Measurements from ENCODE around the gene ADAT2.

Gene ADAT2

DNA sequence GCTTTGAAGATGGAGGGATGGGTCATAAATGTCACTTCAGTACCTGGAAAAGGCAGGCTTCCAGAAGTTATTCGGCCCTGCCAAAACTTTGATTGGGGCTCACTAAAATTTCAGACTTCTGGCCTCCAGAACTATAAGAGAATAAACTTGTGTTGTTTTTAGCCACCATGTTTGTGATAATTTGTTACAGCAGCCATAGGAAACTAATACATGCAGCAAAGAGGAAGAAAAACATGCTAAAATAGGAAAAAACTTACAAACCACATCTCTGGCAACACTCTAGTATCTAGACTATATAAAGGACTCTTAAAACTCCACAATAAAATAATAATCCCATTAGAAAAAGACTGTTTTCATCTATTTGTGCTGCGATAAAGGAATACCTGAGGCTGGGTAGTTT lies 9.5 kb downstream of the ADAT2 start:
- DNase-seq, result no peak

DNA sequence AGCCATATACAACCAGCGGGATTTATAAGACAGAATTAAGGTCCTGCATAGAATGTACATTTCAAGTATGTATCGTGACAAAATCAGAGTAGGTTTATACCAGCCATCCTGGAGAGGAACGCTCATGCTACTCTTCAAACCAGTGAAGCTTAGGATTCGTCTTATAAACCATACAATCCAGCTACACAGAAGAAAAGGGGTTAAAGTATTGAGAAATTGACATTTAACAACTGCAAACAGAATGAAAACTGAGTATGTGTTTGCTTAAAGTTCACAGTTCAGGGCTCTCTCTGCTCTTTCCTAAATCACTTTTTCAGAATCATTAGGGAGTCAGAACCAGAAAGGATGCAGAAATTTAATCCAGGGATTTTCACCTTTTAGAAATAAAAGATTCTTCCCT lies 17.9 kb downstream of the ADAT2 start:
- DNase-seq, result no peak

DNA sequence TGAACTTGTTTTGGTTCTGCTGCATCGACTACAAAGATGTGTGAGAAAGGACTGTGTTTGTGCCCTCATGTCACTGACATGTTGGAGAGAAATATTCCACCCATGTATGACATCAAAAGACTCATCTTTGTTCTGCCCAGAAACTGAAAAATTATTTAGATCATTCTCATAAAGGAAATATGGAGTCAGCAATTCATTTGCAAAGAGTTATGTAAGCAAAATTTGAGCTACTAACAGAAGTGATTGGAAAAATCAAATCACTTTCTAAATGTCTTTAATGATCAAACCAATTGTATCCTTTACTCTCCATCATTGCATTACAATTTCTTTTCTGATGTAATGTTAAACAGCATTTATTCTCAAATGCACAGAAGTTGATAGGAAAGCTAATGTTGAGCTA lies 19.3 kb downstream of the ADAT2 start:
- no peak for DNase-seq

DNA sequence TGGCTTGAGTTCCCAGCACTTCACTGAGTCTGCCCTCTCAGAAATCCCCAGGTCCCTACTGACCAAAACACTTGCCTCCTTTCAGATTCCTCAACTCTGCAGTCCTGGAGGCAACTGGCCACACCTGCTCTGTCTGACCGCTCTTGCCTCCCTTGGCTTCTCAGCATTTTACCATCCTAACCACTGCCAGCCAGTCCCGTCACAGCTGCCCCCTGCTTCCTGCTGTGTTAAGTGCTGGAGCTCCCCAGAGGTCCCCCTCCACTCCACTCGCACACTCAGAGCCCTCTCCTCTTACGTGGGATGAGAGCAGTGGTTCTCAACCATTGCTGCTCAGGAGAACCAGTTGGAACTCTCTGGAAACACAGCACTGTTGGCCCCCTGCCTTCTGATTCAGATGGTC lies 20.5 kb downstream of the ADAT2 start:
- no peak for DNase-seq

DNA sequence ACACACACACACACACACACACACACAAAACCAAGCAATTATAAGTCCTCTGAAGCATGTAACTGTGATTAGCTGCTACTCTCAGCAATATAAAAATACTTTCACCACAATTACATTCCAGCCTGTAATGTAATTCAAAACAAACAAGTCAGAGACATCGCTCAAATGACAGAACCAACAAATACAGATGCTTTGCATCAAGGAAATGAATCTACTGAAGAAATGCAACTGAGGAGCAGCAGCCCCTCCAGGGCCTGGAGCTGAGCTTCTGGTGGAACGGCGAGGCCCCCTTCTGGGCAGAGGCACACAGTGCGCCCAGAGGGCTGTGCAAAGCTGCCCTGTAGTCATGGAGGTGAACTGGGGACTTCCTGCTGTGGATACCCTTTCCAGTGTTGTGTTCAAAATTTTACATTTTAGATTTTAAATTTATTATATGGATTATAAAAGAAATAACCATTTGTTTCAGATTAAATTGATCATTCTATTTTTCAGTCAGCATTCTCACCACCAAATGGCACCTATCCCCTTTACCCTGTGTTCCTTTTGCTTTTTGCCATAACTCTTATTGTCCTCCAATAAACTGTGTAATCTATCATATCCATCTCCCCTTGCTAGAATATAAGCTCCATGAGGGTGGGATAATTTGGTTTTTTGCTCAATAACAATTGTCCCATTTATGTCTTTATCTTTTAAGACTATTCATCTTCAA lies 23.2 kb downstream of the ADAT2 start:
- peak; percentile 70 for DNase-seq

DNA sequence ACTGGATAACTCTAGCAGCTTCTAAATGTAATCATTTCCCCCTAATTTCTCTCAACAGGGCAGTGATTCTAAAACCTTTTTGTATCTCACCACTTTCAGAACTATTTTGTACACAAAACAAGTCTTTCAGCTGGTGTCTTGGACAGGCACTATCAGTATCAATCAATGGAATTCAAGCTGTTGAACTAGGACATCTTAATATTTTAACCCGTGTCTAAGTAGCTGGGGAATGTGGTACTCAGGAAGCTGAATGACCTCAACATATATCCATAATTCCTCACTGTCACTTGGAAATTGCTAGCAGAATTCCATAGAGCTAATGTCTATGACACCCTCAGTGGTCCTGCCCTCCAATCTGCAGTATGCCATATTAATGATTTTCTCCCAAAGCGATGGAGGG lies 24.5 kb downstream of the ADAT2 start:
- no peak for DNase-seq

DNA sequence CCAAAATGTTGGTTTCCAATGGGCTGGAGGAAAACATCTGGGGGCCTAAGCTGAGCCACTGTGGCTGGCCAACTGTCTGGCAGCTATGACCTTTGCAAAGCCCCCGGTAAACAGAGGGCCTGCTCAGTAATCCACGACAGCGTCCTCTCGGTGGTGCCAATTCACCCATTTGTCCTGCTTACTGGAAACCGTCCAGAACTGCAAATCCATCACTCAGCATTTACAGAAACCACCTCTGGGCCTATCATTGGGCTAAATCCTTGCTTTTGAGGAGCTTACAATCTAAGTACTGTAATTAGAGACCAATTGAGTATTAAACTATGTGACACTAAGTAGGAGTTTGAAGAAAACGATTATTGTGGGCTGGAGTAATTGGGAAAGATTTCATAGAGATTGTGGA lies 31.0 kb downstream of the ADAT2 start:
- DNase-seq, result no peak

DNA sequence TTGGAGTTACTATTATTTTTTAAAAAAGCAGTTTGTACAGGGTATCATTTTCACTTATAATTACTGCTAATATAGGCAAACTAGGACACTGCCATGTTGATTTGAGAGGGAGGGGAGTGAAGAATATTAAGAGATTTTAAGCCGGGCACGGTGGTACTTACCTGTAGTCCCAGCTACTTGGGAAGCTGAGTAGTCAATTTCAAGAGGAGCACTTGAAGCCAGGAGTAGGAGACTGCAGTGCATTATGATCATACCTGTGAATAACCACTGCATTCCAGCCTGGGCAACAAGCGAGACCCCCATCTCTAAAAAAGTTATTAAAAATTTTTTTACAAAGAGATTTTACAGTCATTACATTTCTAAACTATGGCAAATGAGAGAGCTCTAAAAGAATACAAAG lies 35.7 kb downstream of the ADAT2 start:
- DNase-seq, result no peak

DNA sequence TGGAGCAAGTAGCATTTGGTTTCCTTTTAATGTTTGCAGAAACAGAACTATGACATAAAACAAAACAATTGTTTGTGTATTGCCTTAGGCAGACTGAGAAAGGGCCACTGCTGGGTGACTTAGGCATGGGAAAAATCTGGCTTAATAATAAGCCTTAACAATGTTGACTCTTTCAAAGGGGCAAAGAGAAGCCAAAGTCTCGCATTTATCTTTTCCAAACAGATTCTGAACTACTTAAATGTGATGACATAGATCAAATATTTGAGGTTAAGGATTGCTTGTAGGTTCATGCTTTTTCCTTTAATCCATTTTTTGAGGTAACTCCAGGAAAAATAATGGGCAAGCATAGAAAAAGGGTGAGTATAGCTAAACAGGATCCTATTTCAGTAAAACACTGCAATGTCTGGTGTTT lies 39.6 kb downstream of the ADAT2 start:
- DNase-seq, result no peak

DNA sequence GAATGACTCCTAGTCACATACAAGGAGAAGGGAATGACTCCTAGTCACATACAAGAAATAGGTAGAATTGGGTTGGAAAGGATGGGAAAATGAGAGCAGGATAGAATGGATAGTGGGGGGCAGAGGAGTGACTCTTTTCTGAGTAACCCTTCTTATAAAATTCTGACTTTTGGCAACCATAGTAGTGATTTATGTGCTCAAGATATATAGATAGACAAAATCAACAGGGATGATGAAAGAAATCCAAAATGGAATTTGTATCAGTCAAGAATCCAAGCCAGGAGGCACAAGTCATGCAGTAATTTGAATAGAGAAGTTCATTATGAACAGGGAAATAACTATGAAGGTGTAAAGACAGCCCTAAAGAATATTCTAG lies 41.7 kb downstream of the ADAT2 start:
- DNase-seq, result no peak

DNA sequence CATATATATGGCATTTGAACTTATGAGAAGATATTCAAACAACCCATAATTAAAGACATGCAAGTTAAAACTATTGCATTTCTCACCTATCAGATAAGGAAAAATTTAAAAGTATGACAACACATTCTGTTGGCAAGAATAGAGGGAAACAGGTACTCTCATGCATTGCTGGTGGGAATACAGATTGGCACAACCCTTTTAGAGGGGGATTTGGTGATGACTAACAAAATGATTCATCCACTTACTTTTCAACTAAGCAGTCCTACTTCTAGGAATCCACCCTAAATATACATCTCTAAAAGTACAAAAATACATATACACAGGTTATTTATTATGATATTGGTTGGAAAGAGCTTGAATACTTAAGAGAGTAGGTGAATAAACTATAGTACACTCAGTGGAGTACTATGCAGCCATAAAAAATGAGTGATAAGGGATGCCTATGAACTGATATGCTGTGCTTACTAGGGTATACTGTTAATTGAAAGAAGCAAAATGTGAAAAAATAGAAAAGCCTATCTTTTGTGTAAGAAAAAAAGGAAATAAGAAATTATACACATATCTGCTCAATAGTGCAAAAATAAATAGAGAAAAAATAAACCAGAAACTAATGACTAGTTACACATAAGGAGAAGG lies 42.2 kb downstream of the ADAT2 start:
- no peak for DNase-seq

DNA sequence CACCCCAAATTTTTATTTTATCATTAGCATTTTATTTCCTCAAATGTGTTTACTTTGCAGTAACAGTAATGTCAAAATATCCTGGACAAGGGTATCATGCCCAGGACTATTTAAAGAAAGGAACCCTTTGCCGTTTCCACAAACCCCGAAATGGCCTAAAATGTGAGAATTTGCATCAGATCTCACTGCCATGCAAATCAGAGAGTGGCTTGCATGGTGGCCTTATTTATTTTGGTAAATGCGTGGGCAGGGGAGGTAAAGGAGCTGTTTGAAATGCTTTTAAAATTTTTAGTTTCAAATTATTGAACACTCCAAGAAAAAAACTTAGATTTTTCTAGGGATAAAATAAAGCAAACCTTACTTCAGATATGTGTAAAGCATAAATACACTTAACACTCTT lies 43.8 kb downstream of the ADAT2 start:
- DNase-seq, result no peak

DNA sequence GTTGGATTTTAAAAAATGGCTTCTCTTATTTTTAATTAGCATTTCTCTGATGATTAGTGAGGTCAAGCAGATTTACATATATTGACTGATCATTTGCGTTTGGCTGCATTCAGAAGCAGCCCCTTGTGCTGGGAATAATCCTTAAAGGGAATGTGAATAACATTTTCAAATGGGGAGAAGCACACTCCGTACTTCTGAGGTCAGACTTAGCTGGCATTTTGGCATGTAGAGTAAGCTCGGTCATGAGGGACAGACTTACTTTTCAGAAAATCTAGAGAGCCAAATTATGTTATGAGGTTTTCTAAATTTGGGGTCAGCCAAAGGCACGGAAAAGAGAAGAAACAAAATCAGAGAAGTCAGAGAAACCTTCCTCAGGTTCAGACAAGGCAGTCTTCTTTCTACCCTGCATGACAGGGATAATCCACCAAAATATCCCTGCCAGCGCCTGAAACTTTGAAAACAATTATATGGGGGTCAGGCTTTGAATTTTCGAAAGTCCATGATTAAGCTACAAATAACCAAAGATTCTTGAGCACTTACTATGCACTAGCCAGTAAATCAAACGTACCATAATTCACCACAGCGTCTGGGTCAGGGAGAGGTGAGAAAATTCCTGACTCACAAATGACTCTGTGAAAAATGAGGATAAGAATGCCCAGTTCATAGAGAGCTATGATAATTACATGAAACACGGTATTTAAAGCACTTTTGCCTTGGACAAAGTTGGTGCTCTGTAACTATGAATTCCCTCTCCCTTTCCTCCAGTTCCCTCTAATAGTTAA lies 44.9 kb downstream of the ADAT2 start:
- DNase-seq, result no peak

DNA sequence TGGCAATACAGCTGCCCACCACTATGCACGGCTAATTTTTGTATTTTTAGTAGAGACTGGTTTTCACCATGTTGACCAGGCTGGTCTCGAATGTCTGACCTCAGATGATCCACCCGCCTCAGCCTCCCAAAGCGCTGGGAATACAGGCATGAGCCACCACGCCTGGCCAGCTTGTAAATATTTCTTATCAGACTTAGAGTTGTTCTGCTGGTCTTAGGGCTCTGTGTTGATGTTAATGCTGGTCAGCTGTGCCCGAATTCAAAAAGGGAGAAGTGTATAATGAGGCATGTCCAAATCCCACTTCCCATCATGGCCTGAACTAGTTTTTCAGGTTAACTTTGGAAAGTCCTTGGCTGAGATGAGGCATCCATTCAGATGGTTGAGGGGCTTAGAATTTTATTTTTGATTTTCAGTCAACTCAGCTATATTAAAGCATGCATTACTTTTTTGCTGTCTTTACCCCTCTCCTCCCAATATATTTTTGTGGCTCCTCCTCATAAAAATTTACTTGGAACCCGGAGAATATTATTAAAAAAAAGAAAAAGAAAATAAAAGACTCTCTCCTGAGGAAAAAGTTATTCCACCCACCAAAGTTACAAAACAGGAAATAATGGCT lies 47.7 kb downstream of the ADAT2 start:
- DNase-seq, result no peak

DNA sequence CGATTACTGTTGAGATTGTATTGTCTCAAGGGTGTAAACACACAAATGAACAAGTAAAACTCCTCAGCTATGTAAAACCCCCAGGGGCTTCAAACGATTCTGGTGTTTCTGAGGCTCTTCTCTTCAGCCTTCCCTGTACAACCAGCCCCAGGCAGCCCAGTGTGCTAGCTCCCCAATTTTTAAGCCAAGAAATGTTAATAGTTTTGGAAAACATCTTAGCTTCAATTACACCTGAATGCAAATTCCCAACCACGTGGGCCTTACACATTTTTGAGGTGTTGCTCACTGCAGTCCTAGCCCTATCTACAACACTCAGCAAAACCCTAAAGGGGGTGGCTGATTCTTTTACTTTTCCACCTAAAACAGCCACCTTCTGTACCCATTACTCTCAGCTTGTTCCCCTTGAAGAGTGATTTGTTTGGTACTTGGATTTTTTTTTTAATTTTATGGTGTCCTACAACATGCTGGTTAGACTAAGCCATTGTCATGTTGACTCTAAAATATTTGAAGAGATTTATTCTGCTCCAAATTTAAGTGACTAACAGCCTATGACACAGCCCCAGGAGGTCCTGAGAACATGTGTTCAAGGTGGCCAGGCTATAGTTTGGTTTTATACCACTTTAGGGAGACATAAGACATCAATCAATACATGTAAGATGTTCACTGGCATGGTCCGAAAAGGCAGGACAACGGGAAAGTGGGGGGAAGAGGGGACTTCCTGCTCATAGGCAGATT lies 48.7 kb downstream of the ADAT2 start:
- DNase-seq, result no peak

DNA sequence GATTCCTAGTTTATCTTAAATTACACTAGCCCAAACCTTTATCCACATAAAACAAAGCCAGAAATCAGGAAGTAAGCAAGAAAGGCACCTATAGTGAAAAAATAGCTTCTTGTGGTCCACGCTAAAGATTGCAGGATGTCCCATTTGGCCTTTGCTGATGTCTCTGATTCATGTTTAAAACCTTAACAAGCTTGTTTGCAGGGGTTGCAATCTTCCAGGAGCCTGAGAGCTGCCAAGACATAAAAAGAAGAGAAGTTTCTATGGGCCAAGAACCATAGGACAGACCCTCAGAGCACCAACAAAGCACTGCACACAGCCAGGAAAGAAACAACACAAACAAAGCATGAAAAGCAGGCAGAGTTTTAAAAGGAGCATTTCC lies 49.4 kb downstream of the ADAT2 start:
- DNase-seq, result no peak

DNA sequence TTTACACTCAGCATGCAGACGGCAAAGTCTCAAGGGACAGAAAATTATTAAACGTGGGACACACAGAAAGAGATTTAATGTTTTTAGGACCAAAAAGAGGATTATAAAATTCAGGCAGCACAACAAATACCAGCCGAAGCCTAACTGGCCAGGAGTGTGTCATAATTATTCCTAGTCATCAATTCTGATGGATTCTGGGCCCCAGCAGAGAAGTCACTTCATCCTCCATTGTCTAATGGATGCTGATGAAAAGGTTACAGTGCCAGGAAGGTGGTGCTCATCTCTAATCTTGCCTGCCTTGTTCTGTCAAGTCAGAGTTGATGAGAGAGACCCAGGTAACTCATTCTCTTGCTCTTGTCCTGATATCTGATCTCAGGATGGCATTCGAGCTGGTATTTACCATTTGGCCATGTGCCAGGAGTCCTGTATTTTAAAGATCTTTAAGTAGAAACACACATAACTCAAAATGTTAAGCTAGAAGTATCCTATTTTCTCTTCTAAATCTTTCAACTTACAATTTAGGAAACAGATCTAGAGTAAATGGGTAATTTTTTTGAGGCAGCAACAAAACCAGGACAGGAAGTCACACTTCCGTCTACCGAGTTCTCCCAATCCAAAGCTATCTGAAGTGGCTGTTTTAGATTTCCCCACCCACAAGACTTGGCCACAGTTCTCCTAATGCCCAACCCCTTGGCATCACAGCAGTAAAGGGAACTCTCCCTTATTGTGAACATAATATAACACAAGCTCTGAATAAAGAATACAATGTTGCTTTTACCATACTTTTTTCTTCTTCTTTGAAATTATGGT lies 50.0 kb downstream of the ADAT2 start:
- DNase-seq, result peak; percentile 53

DNA sequence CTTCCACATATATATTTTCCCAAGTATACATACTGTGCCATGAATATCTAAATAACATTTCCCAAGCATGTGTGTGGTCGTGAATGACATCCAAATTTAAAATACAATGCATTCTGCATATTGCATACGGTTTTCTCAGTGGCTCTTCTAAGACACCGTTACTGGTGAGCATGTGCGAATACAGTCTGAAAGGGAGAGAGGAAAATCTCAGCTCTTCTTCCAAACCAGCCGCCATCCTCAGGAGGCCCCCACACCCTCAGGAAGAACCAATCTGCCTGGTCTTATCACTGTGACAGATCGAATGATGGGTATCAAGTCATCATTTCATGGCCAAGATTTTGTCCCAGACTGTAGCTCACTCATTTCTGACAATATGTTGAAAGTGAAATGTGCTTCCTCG lies 50.7 kb downstream of the ADAT2 start:
- no peak for DNase-seq

DNA sequence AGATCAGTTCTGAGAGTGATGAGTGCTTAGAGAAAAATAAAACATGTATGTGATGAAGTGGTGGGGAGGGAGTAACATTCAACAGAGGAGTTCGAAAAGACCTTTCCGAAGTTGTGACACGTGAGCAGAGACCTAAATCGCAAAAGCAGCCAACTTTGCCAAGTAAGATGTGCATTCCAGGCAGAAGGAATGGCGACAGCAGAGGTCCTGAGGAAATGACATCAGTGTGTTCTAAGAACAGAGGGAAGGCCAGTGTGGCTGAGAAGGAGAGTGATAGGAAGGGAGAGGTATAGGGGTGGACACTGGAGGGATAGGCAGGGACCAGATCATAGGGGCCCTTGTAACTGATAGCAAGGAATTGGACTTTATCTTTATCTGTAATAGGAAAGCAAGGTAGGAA lies 51.3 kb downstream of the ADAT2 start:
- DNase-seq, result no peak

DNA sequence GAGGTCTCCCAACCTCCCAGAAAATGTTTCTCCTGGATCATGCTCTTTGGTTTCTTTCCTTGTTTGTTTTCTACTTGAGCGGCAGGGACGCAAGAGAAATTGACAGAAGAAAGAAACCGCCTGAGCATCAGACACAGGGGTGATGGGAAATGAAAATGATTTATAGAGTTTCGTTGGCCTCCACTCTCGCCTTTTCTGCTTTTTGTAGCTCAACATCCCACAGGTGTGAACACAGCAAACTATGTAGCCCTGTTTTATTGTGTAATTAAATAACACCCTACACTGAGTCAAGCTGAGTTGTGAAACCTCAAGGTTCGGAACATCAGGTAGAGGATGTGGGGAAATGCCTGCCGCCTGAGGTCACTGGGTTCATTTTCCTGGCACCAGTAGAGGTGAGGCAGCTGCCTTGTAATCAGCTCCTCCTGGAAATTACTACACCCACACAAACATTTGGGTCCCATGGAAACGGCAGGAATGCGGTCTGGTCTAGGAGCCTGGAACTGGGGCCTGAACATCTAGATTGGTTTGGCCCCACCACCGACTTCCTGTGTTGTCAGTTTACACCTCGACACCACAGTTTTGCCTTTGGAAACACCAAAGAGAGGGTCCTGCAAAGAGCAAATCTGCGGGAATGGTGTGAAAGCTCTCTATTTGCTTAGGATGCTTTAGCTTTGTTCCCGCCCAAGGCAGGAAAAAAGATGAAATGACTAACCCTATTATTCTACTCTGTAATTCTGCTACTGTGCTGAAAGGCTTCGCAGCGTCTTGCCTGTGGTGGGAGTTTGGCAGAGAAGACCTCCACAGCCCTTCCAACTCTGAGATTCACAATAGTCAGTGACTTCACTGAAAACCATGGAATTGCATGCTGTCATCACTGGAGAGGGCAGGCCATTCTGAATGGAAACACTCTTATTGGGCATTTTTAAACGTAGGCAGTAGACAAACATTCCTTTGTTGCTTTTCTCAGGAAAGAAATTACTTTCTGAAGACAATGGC lies 53.0 kb downstream of the ADAT2 start:
- DNase-seq, result peak; percentile 6

All from NCI-H2171 treated with DMSO at 0.1 percent for 48 hours (cell line).